H1 (cell line): Measurements from ENCODE around the gene HSPB1. TPM values are rescaled to one million over a fixed set of nuclear protein-coding genes. Genes with fewer than 3 reads are reported as not detected.

ENCODE experiments used
- CTCF ChIA-PET: fragments of 300-600 bp; sonication (Branson Sonifier 250); formaldehyde crosslinking; loops from one replicate; lab custom pipeline; 2021; ENCODE audit not compliant: partially characterized antibody; lab: Charles Lee
- POLR2A ChIA-PET: fragments of 300-600 bp; sonication (Branson Sonifier 250); formaldehyde crosslinking; loops from one replicate; lab custom pipeline; 2021; ENCODE audit warnings: inconsistent platforms; ENCODE audit not compliant: partially characterized antibody; lab: Charles Lee
- DNase-seq, 2 experiments: peaks; one replicate each; pipeline versions ENCODE4 v3.0.0 to v3.0.0-alpha.2; 2010 to 2022; ENCODE audit warnings: low spot score in 2 of 2, low read depth in 1 of 2, mixed read lengths in 1 of 2
- FAIRE-seq: peaks from 2 replicates; lab custom pipeline; 2011; peaks lifted over from hg19 to GRCh38; lab: Jason Lieb, UNC
- H2AFZ ChIP-seq: 2 replicates; pipeline ENCODE4 v1.8.1; 2012; ENCODE audit warnings: low read length, inconsistent platforms
- H2AK5ac ChIP-seq: 2 replicates; pipeline ENCODE4 v1.6.1; 2013; ENCODE audit warnings: low read depth, low read length
- H2BK120ac ChIP-seq: replicated peaks from 2 replicates; pipeline ENCODE3; 2013; ENCODE audit warnings: low read depth, low read length, inconsistent platforms
- H2BK12ac ChIP-seq: 2 replicates; pipeline ENCODE4 v1.6.1; 2013; ENCODE audit warnings: low read depth, low read length
- H2BK15ac ChIP-seq: 2 replicates; pipeline ENCODE4 v1.6.1; 2013; ENCODE audit warnings: low read length
- H2BK20ac ChIP-seq: 2 replicates; pipeline ENCODE4 v1.6.1; 2013; ENCODE audit warnings: low read length
- H2BK5ac ChIP-seq: 2 replicates; pipeline ENCODE4 v1.6.1; 2013; ENCODE audit warnings: low read depth, low read length
- H3K14ac ChIP-seq: 2 replicates; pipeline ENCODE4 v1.6.1; 2013; ENCODE audit warnings: inconsistent platforms; ENCODE audit not compliant: insufficient read length
- H3K18ac ChIP-seq: 2 replicates; pipeline ENCODE4 v1.6.1; 2013; ENCODE audit warnings: low read length; ENCODE audit errors: extremely low read depth
- H3K23ac ChIP-seq: 2 replicates; pipeline ENCODE4 v1.6.1; 2013; ENCODE audit warnings: inconsistent platforms; ENCODE audit not compliant: insufficient read length
- H3K23me2 ChIP-seq: 2 replicates; pipeline ENCODE4 v1.6.1; 2013; ENCODE audit warnings: low read depth, low read length
- H3K27ac ChIP-seq: 2 replicates; pipeline ENCODE4 v1.6.1; 2011; ENCODE audit warnings: low read depth, low read length, inconsistent platforms
- H3K27me3 ChIP-seq, 4 experiments: replicated peaks in 1 of 4; 1 replicate in 1 of 4; 2 replicates in 3 of 4; pipeline versions ENCODE4 v1.6.1 to v1.8.1; 2011 to 2013; ENCODE audit warnings: low read length in 3 of 4, mild to moderate bottlenecking in 3 of 4, inconsistent platforms in 2 of 4, mixed read lengths in 2 of 4, moderate library complexity in 1 of 4; ENCODE audit not compliant: control insufficient read depth in 3 of 4, insufficient read depth in 3 of 4; ENCODE audit errors: extremely low read depth in 1 of 4
- H3K36me3 ChIP-seq, 4 experiments: 2 replicates each; pipeline versions ENCODE4 v1.6.1 to v1.8.1; 2011 to 2013; ENCODE audit warnings: mild to moderate bottlenecking in 4 of 4, low read length in 3 of 4, moderate library complexity in 2 of 4, control low read depth in 1 of 4, inconsistent platforms in 1 of 4; ENCODE audit not compliant: insufficient read depth in 4 of 4, control insufficient read depth in 2 of 4
- H3K4ac ChIP-seq: replicated peaks from 2 replicates; pipeline ENCODE3; 2013; ENCODE audit warnings: low read length, low read depth, mixed read lengths, inconsistent platforms; ENCODE audit not compliant: insufficient read length
- H3K4me1 ChIP-seq, 4 experiments: replicated peaks in 1 of 4; 1 replicate in 1 of 4; 2 replicates in 3 of 4; pipeline versions ENCODE4 v1.6.1 to v1.8.1; 2011 to 2013; ENCODE audit warnings: low read length in 3 of 4, inconsistent platforms in 2 of 4, mixed read lengths in 1 of 4; ENCODE audit not compliant: insufficient read depth in 4 of 4, control insufficient read depth in 3 of 4
- H3K4me2 ChIP-seq, 2 experiments: 2 replicates each; pipeline versions ENCODE4 v1.6.1 to v1.8.1; 2011 to 2013; ENCODE audit warnings: low read depth in 2 of 2, low read length in 2 of 2, control low read depth in 1 of 2, inconsistent platforms in 1 of 2, mild to moderate bottlenecking in 1 of 2; ENCODE audit not compliant: insufficient read depth in 1 of 2
- H3K4me3 ChIP-seq, 4 experiments: fragments of 200-600, 300-600 bp in 1 of 4; sonication (generic), shearing (Covaris generic), sonication (Bioruptor Twin) in 1 of 4; 2 replicates each; pipeline versions ENCODE4 v1.5.1 to v1.8.1; 2011 to 2016; ENCODE audit warnings: low read length in 4 of 4, low read depth in 3 of 4, control low read depth in 2 of 4, inconsistent platforms in 2 of 4, mild to moderate bottlenecking in 2 of 4, mixed read lengths in 1 of 4, moderate library complexity in 1 of 4; ENCODE audit not compliant: insufficient read depth in 2 of 4; ENCODE audit errors: extremely low read depth in 1 of 4
- H3K56ac ChIP-seq: replicated peaks from 2 replicates; pipeline ENCODE3; 2013; ENCODE audit warnings: low read depth, mild to moderate bottlenecking, mixed read lengths, low read length, inconsistent platforms; ENCODE audit not compliant: insufficient read length
- H3K79me1 ChIP-seq: 2 replicates; pipeline ENCODE4 v1.6.1; 2013; ENCODE audit warnings: low read depth, low read length, control low read depth
- H3K79me2 ChIP-seq, 2 experiments: 2 replicates each; pipeline versions ENCODE4 v1.6.1 to v1.8.1; 2012 to 2013; ENCODE audit warnings: low read length in 2 of 2, mild to moderate bottlenecking in 2 of 2, inconsistent platforms in 1 of 2; ENCODE audit not compliant: insufficient read depth in 2 of 2, control insufficient read depth in 1 of 2
- H3K9ac ChIP-seq, 4 experiments: replicated peaks in 1 of 4; 1 replicate in 1 of 4; 2 replicates in 3 of 4; pipeline versions ENCODE4 v1.6.1 to v1.8.1; 2011 to 2013; ENCODE audit warnings: low read depth in 3 of 4, low read length in 3 of 4, control low read depth in 2 of 4, mild to moderate bottlenecking in 2 of 4, moderate library complexity in 2 of 4, inconsistent platforms in 1 of 4; ENCODE audit errors: extremely low read depth in 1 of 4
- H3K9me3 ChIP-seq, 2 experiments: 2 replicates each; pipeline versions ENCODE4 v1.6.1 to v1.8.1; 2012 to 2013; ENCODE audit warnings: mild to moderate bottlenecking in 2 of 2, moderate library complexity in 2 of 2, control low read depth in 1 of 2, inconsistent platforms in 1 of 2, low read depth in 1 of 2, low read length in 1 of 2, mixed read lengths in 1 of 2; ENCODE audit not compliant: insufficient read depth in 2 of 2
- H4K20me1 ChIP-seq, 2 experiments: replicated peaks in 1 of 2; 2 replicates each; pipeline versions ENCODE3 to v1.8.1; 2011 to 2013; ENCODE audit warnings: inconsistent platforms in 2 of 2, low read length in 2 of 2, mild to moderate bottlenecking in 1 of 2; ENCODE audit not compliant: insufficient read depth in 2 of 2, control insufficient read depth in 1 of 2
- H4K5ac ChIP-seq: 2 replicates; pipeline ENCODE4 v1.6.1; 2013; ENCODE audit warnings: low read length, low read depth, mixed read lengths, inconsistent platforms; ENCODE audit not compliant: insufficient read length
- H4K8ac ChIP-seq: 2 replicates; pipeline ENCODE4 v1.8.0; 2013; ENCODE audit warnings: mild to moderate bottlenecking, moderate library complexity, low read length, inconsistent platforms; ENCODE audit not compliant: insufficient read depth; ENCODE audit errors: extremely low read depth
- H4K91ac ChIP-seq: replicated peaks from 2 replicates; pipeline ENCODE3; 2013; ENCODE audit warnings: low read length, mixed read lengths, inconsistent platforms; ENCODE audit not compliant: insufficient read length
- CBX5 ChIP-seq: fragments of 300-800, 300-1000 bp; sonication (generic); IDR thresholded peaks from 2 replicates; pipeline ENCODE4 v1.7.1; 2016; ENCODE audit warnings: antibody characterized with exemption, low read length, low read depth
- CTBP2 ChIP-seq: IDR thresholded peaks from 2 replicates; pipeline ENCODE4 v1.7.0; 2011; ENCODE audit warnings: borderline replicate concordance, mild to moderate bottlenecking, moderate library complexity, mixed read lengths, low read length; ENCODE audit not compliant: insufficient read depth, insufficient read length
- EP300 ChIP-seq, 2 experiments: IDR thresholded peaks; 1 replicate in 1 of 2; 2 replicates in 1 of 2; pipeline ENCODE4 v1.6.1; 2011 to 2012; ENCODE audit warnings: low read depth in 2 of 2, low read length in 2 of 2, mild to moderate bottlenecking in 2 of 2, borderline replicate concordance in 1 of 2, inconsistent platforms in 1 of 2, moderate library complexity in 1 of 2
- NANOG ChIP-seq: IDR thresholded peaks from 2 replicates; pipeline ENCODE4 v1.6.1; 2011; ENCODE audit warnings: low read length, low read depth, mild to moderate bottlenecking, inconsistent platforms; ENCODE audit not compliant: insufficient read depth, poor library complexity, severe bottlenecking
- POLR2AphosphoS5 ChIP-seq: IDR thresholded peaks from 2 replicates; pipeline ENCODE4 v1.6.1; 2011; ENCODE audit warnings: low read depth, low read length
- SP1 ChIP-seq: IDR thresholded peaks from 2 replicates; pipeline ENCODE4 v1.6.1; 2011; ENCODE audit warnings: low read depth, low read length
- WGBS, 2 experiments: shearing (Covaris generic) in 1 of 2; methylation state at CpG; one replicate each; pipeline versions ENCODE4 v1.1.6 to v1.1.7; 2013 to 2015; ENCODE audit warnings: low lambda C conversion rate in 2 of 2, mixed read lengths in 2 of 2, inconsistent platforms in 1 of 2, low coverage in 1 of 2, missing lambda C conversion rate in 1 of 2; ENCODE audit not compliant: insufficient replicate concordance in 2 of 2, insufficient coverage in 1 of 2, insufficient read length in 1 of 2; ENCODE audit errors: extremely low coverage in 1 of 2, missing lambda C conversion rate in 1 of 2; 5-methylcytosine and 5-hydroxymethylcytosine counted together
- polyA plus RNA-seq, 7 experiments: library from polyadenylated mRNA; depleted of rRNA in 3 of 7; stranded (reverse) in 5 of 7; unstranded in 2 of 7; fragments of >200 nt in 5 of 7; fragments of 200-250 nt in 2 of 7; gene quantifications; 1 replicate in 5 of 7; 2 replicates in 1 of 7; 4 replicates in 1 of 7; pipeline versions ENCODE4 v1.2.1 to v1.2.3, GENCODE V29; 2011 to 2013; ENCODE audit warnings: missing spikeins in 2 of 7, mixed read lengths in 2 of 7
- total RNA-seq: library from RNA; stranded (reverse); fragmentation: NEBNext Ultra II Directional; extraction: Animal tissue kit (Norgen Biotek cat#: 25700); gene quantifications from 2 replicates; pipeline ENCODE4 v1.2.1, GENCODE V29; 2021

HSPB1 gene
- total and polyA plus RNA-seq, 2 of the 8 experiments (the other 6 are each of a cell fraction or from before 2014, with no cell fraction given) = 165 to 254 TPM

GRCh38 chr7:76272142-76272541 is 30.3 kb upstream of the HSPB1 start:
- no peak overlapping the region for H3K27ac ChIP-seq
- CTCF ChIA-PET = interaction anchor here (0.9 to 4.8 kb wide), 5 partner anchors 9 to 94 kb away, joined by 3 to 26 read pairs (median 5); no protein-coding TSS in a partner anchor
- peaks cover 8% of the 10 kb centered on the region; the same call in 1 of the 2 replicates for H3K23me2 ChIP-seq
- H3K4me1 ChIP-seq = peaks cover 7 to 29% (median 20%) of the 10 kb centered on the region in 4 experiments
- H3K23ac ChIP-seq = no peak overlapping the region
- no peak overlapping the region for H2BK120ac ChIP-seq
- no peak overlapping the region for H3K9ac ChIP-seq
- 0 out of 2 replicates have a peak overlapping the region, but pooled peaks have one; percentile 7 for H2AK5ac ChIP-seq
- TF ChIP-seq SP1 (no peak), CTBP2 (no peak), CBX5 (no peak), POLR2AphosphoS5 (no peak), NANOG (no peak), EP300 (IDR thresholded peaks at IDR 0.05; ENCODE audit: borderline replicate concordance in 1 of 2, low read depth in 2 of 2, low read length in 2 of 2) (no peak)
- no peak overlapping the region for H2BK12ac ChIP-seq
- H3K14ac ChIP-seq = no peak overlapping the region
- no peaks in the 10 kb centered on the region for H3K36me3 ChIP-seq
- WGBS, 2 experiments = 95% methylated on average over 6 of the region's 6 CpGs; no CpG with 5 or more reads in 1 of the 2 experiments
- no peak overlapping the region for H3K18ac ChIP-seq
- H4K8ac ChIP-seq = no peak overlapping the region
- FAIRE-seq = no peak
- H2BK15ac ChIP-seq = no peak overlapping the region
- H3K56ac ChIP-seq = no peak overlapping the region
- no peak overlapping the region; a peak in 1 of 4 replicates for H3K4me2 ChIP-seq
- no peak overlapping the region for H2BK5ac ChIP-seq
- H3K9me3 ChIP-seq = no peaks in the 10 kb centered on the region
- H4K91ac ChIP-seq = no peak overlapping the region
- H3K79me2 ChIP-seq = no peaks in the 10 kb centered on the region
- no peaks in the 10 kb centered on the region for H3K79me1 ChIP-seq
- no peak for DNase-seq
- H4K5ac ChIP-seq = no peak overlapping the region
- H3K4me3 ChIP-seq = no peak overlapping the region
- POLR2A ChIA-PET = interaction anchor here (0.7 kb wide), 1 partner anchor 20 kb away, joined by 3 read pairs; no protein-coding TSS in a partner anchor
- no peak overlapping the region for H2AFZ ChIP-seq
- H3K27me3 ChIP-seq = peaks cover 0 to 5% (median 0%) of the 10 kb centered on the region in 4 experiments; a peak in 2 of 7 replicates
- H2BK20ac ChIP-seq = no peak overlapping the region
- H3K4ac ChIP-seq = no peak overlapping the region
- no peaks in the 10 kb centered on the region for H4K20me1 ChIP-seq
